ENCODE results near the gene PAPSS1. TPM values are rescaled to one million over a fixed set of nuclear protein-coding genes. Genes with fewer than 3 reads are reported as not detected.

Gene PAPSS1
- total and polyA plus RNA-seq, 9 of the 15 experiments (the other 6 are each of a cell fraction or from before 2014, with no cell fraction given), result 21.1 to 53.9 (median 41.9) TPM

DNA sequence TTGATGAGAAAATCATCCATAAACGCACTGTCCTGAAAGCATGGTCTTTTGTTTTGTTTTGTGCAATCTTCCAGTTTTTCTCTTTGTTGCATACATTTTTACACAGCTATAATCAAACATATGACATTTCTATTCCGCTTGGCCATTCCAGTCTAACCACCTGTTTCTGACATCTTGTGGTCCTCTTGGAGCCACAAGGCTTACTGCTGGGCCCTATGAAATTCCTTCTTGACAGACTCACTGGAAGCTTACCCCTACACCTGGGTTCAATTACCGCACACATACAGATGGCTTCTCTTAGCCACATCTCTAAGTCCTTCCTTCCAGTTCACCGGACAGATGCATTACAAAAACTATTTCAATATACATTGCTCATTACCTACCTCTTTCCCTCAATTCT lies 72.4 kb downstream of the PAPSS1 start:
- no peak overlapping the region for H3K4me2 ChIP-seq (ENCODE audit: insufficient read depth, low read length)
- BruUV-seq (replicated peaks), result no TSS peak
- WGBS (ENCODE audit: insufficient coverage, low coverage, missing lambda C conversion rate), result 61% methylated on average over 4 of the region's 4 CpGs
- no peak overlapping the region for H3K27ac ChIP-seq (ENCODE audit: extremely low read depth, low read depth, low read length)
- H3K9me1 ChIP-seq (ENCODE audit: control insufficient read depth, insufficient read depth, low read length), result no peaks in the 10 kb centered on the region
- H3K79me2 ChIP-seq (ENCODE audit: control insufficient read depth, insufficient read depth, low read length), result no peaks in the 10 kb centered on the region
- in situ Hi-C loops (cut with MboI) (no loop called here), intact Hi-C loops (cut with micrococcal nuclease) (no loop called here)
- H3K27me3 ChIP-seq (ENCODE audit: control insufficient read depth in 2 of 2, insufficient read depth in 2 of 2, low read length in 2 of 2), result no peaks in the 10 kb centered on the region
- TF ChIP-seq ZNF76 (CRISPR knock-in tag; IDR thresholded peaks at IDR 0.05; ENCODE audit: borderline replicate concordance) (no peak), ZNF444 (CRISPR knock-in tag; IDR thresholded peaks at IDR 0.05) (no peak), FOXA1 (IDR thresholded peaks at IDR 0.05; ENCODE audit: borderline replicate concordance) (no peak)
- TF ChIP-seq, protein P1, sequence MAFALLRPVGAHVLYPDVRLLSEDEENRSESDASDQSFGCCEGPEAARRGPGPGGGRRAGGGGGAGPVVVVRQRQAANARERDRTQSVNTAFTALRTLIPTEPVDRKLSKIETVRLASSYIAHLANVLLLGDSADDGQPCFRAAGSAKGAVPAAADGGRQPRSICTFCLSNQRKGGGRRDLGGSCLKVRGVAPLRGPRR (CRISPR knock-in tag; IDR thresholded peaks at IDR 0.05), result no peak
- no peak for DNase-seq (ENCODE audit: extremely low read depth in 1 of 4, low spot score in 3 of 4)
- no peak for FAIRE-seq
- no peak for ATAC-seq
- no peak overlapping the region for H3K4me3 ChIP-seq
- no peak overlapping the region for H2AFZ ChIP-seq (ENCODE audit: low read depth, low read length)
- H3K4me1 ChIP-seq (replicated peaks in 1 of 2; ENCODE audit: control insufficient read depth in 2 of 2, insufficient read depth in 2 of 2, low read length in 2 of 2), result no peaks in the 10 kb centered on the region
- H4K20me1 ChIP-seq (replicated peaks; ENCODE audit: control insufficient read depth, insufficient read depth, low read length), result no peaks in the 10 kb centered on the region
- H3K9me3 ChIP-seq (replicated peaks; ENCODE audit: control insufficient read depth, insufficient read depth, low read depth, low read length), result no peaks in the 10 kb centered on the region
- ChIA-PET POLR2A (no interaction called here), CTCF (ENCODE audit: low intra/inter-chr PET ratio) (no interaction called here)
- no peak overlapping the region for H3K9ac ChIP-seq (ENCODE audit: insufficient read depth in 1 of 2, low read depth in 2 of 2, low read length in 2 of 2)
- peaks cover 10% of the 10 kb centered on the region; the same call in 1 of the 3 replicates for H3K36me3 ChIP-seq (ENCODE audit: control insufficient read depth, insufficient read depth, low read length)

DNA sequence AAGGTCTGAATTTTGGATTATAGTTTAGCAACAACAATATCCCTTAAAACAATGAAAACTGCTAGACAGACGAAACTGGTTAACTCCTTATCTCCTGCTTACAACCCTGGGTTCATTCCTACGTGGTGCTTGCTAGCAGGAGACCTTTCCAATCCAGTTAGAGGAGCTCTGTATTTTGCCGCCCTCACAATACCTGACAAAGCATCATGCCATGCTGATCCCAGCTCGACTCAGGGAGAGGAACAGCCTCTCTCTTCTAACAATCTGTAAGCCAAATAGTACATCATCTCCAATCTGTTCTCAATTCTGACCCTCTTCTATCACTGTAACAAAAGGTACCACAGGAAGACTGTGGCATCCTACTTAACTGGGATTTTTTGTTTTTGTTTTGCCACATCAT lies 74.4 kb downstream of the PAPSS1 start:
- ATAC-seq (no peak), FAIRE-seq (no peak), DNase-seq (ENCODE audit: extremely low read depth in 1 of 4, low spot score in 3 of 4) (no peak)
- ChIA-PET CTCF (ENCODE audit: low intra/inter-chr PET ratio) (no interaction called here), POLR2A (no interaction called here)
- H3K4me2 ChIP-seq (ENCODE audit: insufficient read depth, low read length), result no peak overlapping the region
- H3K27me3 ChIP-seq (ENCODE audit: control insufficient read depth in 2 of 2, insufficient read depth in 2 of 2, low read length in 2 of 2), result no peaks in the 10 kb centered on the region
- H3K9ac ChIP-seq (ENCODE audit: insufficient read depth in 1 of 2, low read depth in 2 of 2, low read length in 2 of 2), result no peak overlapping the region
- H2AFZ ChIP-seq (ENCODE audit: low read depth, low read length), result no peak overlapping the region
- no peak overlapping the region for H3K27ac ChIP-seq (ENCODE audit: extremely low read depth, low read depth, low read length)
- no peaks in the 10 kb centered on the region for H4K20me1 ChIP-seq (replicated peaks; ENCODE audit: control insufficient read depth, insufficient read depth, low read length)
- peaks cover 10% of the 10 kb centered on the region; the same call in 1 of the 3 replicates for H3K36me3 ChIP-seq (ENCODE audit: control insufficient read depth, insufficient read depth, low read length)
- no peaks in the 10 kb centered on the region for H3K4me1 ChIP-seq (replicated peaks in 1 of 2; ENCODE audit: control insufficient read depth in 2 of 2, insufficient read depth in 2 of 2, low read length in 2 of 2)
- no peak overlapping the region for H3K4me3 ChIP-seq
- H3K79me2 ChIP-seq (ENCODE audit: control insufficient read depth, insufficient read depth, low read length), result no peaks in the 10 kb centered on the region
- no peaks in the 10 kb centered on the region for H3K9me1 ChIP-seq (ENCODE audit: control insufficient read depth, insufficient read depth, low read length)
- no peaks in the 10 kb centered on the region for H3K9me3 ChIP-seq (replicated peaks; ENCODE audit: control insufficient read depth, insufficient read depth, low read depth, low read length)
- WGBS (ENCODE audit: insufficient coverage, low coverage, missing lambda C conversion rate), result 36% methylated on average over 4 of the region's 4 CpGs
- intact Hi-C loops (cut with micrococcal nuclease), result no loop called here
- in situ Hi-C loops (cut with MboI), result no loop called here
- BruUV-seq (replicated peaks), result no TSS peak
- TF ChIP-seq, protein P2, sequence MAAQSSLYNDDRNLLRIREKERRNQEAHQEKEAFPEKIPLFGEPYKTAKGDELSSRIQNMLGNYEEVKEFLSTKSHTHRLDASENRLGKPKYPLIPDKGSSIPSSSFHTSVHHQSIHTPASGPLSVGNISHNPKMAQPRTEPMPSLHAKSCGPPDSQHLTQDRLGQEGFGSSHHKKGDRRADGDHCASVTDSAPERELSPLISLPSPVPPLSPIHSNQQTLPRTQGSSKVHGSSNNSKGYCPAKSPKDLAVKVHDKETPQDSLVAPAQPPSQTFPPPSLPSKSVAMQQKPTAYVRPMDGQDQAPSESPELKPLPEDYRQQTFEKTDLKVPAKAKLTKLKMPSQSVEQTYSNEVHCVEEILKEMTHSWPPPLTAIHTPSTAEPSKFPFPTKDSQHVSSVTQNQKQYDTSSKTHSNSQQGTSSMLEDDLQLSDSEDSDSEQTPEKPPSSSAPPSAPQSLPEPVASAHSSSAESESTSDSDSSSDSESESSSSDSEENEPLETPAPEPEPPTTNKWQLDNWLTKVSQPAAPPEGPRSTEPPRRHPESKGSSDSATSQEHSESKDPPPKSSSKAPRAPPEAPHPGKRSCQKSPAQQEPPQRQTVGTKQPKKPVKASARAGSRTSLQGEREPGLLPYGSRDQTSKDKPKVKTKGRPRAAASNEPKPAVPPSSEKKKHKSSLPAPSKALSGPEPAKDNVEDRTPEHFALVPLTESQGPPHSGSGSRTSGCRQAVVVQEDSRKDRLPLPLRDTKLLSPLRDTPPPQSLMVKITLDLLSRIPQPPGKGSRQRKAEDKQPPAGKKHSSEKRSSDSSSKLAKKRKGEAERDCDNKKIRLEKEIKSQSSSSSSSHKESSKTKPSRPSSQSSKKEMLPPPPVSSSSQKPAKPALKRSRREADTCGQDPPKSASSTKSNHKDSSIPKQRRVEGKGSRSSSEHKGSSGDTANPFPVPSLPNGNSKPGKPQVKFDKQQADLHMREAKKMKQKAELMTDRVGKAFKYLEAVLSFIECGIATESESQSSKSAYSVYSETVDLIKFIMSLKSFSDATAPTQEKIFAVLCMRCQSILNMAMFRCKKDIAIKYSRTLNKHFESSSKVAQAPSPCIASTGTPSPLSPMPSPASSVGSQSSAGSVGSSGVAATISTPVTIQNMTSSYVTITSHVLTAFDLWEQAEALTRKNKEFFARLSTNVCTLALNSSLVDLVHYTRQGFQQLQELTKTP (IDR thresholded peaks at IDR 0.05; ENCODE audit: low read depth in 1 of 2, partially characterized antibody in 2 of 2), result no peak
- TF ChIP-seq ZNF324 (CRISPR knock-in tag; IDR thresholded peaks at IDR 0.05) (no peak), EP300 (IDR thresholded peaks at IDR 0.05; ENCODE audit: low read length) (no peak), ZNF668 (CRISPR knock-in tag; IDR thresholded peaks at IDR 0.05) (no peak), BCL6 (CRISPR knock-in tag; IDR thresholded peaks at IDR 0.05) (no peak), ARID2 (IDR thresholded peaks at IDR 0.05) (no peak), TAF15 (IDR thresholded peaks at IDR 0.05; ENCODE audit: low read depth, low read length) (no peak)
- TF ChIP-seq, protein P3, sequence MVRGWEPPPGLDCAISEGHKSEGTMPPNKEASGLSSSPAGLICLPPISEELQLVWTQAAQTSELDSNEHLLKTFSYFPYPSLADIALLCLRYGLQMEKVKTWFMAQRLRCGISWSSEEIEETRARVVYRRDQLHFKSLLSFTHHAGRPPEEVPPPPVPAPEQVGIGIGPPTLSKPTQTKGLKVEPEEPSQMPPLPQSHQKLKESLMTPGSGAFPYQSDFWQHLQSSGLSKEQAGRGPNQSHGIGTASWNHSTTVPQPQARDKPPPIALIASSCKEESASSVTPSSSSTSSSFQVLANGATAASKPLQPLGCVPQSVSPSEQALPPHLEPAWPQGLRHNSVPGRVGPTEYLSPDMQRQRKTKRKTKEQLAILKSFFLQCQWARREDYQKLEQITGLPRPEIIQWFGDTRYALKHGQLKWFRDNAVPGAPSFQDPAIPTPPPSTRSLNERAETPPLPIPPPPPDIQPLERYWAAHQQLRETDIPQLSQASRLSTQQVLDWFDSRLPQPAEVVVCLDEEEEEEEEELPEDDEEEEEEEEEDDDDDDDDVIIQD (CRISPR knock-in tag; IDR thresholded peaks at IDR 0.05), result no peak

All from K562 (cell line).